Osteocyte (in vitro differentiated cells): ENCODE measurements around the gene CASZ1. TPM values are rescaled to one million over a fixed set of nuclear protein-coding genes. Genes with fewer than 3 reads are reported as not detected.

ENCODE experiments used
- DNase-seq: peaks from one replicate; pipeline ENCODE4 v3.0.0; 2021; ENCODE audit warnings: mixed read lengths; ENCODE audit not compliant: unreplicated experiment; ENCODE audit errors: extremely low spot score
- H3K27ac Mint-ChIP-seq: one replicate; pipeline ENCODE4 v1.8.0; 2021; ENCODE audit warnings: mild to moderate bottlenecking, mixed read lengths; ENCODE audit not compliant: unreplicated experiment
- H3K27me3 Mint-ChIP-seq: one replicate; pipeline ENCODE4 v1.8.0; 2021; ENCODE audit warnings: mixed read lengths; ENCODE audit not compliant: unreplicated experiment
- H3K36me3 Mint-ChIP-seq: one replicate; pipeline ENCODE4 v1.8.0; 2021; ENCODE audit warnings: mixed read lengths; ENCODE audit not compliant: unreplicated experiment
- H3K4me1 Mint-ChIP-seq: one replicate; pipeline ENCODE4 v1.8.0; 2021; ENCODE audit warnings: mixed read lengths; ENCODE audit not compliant: unreplicated experiment
- H3K4me3 Mint-ChIP-seq: one replicate; pipeline ENCODE4 v1.8.0; 2021; ENCODE audit warnings: mild to moderate bottlenecking, moderate library complexity, mixed read lengths; ENCODE audit not compliant: unreplicated experiment
- H3K9me3 Mint-ChIP-seq: one replicate; pipeline ENCODE4 v1.8.0; 2021; ENCODE audit warnings: mixed read lengths; ENCODE audit not compliant: unreplicated experiment
- CTCF ChIP-seq: fragments of 200-600 bp; sonication (generic); IDR thresholded peaks from 2 replicates; pipeline ENCODE4 v1.5.0; 2021; ENCODE audit warnings: antibody characterized with exemption, mild to moderate bottlenecking, moderate library complexity
- total RNA-seq: library from RNA; stranded (reverse); gene quantifications from 2 replicates; pipeline ENCODE4 v1.2.1, GENCODE V29; 2021

The CASZ1 gene
- total RNA-seq, 1 donor from 2014 or later: 1.2 TPM

- H3K27ac Mint-ChIP-seq: no peak overlapping the region
- TF ChIP-seq CTCF: no peak
- H3K4me1 Mint-ChIP-seq: no peaks in the 10 kb centered on the region
- no peaks in the 10 kb centered on the region for H3K27me3 Mint-ChIP-seq
- H3K9me3 Mint-ChIP-seq: no peaks in the 10 kb centered on the region
- no peak for DNase-seq
- H3K4me3 Mint-ChIP-seq: no peak overlapping the region
- H3K36me3 Mint-ChIP-seq: no peaks in the 10 kb centered on the region
Measured at GRCh38 chr1:10657088-10657847, 139.2 kb downstream of the CASZ1 start.

- Mint-ChIP-seq H3K36me3 (no peaks in the 10 kb centered on the region), H3K9me3 (no peaks in the 10 kb centered on the region), H3K27me3 (no peaks in the 10 kb centered on the region), H3K4me1 (peaks cover 1% of the 10 kb centered on the region), H3K4me3 (no peak overlapping the region), H3K27ac (no peak overlapping the region)
- no peak for TF ChIP-seq CTCF
- DNase-seq: no peak
Measured at GRCh38 chr1:10656431-10656830, 140.0 kb downstream of the CASZ1 start.

GRCh38 chr1:10655002-10655401 is 141.4 kb downstream of the CASZ1 start:
- Mint-ChIP-seq H3K4me1 (peaks cover 3% of the 10 kb centered on the region), H3K36me3 (no peaks in the 10 kb centered on the region), H3K4me3 (no peak overlapping the region), H3K9me3 (no peaks in the 10 kb centered on the region), H3K27ac (no peak overlapping the region), H3K27me3 (no peaks in the 10 kb centered on the region)
- TF ChIP-seq CTCF: no peak
- no peak for DNase-seq

- no peak for DNase-seq
- Mint-ChIP-seq H3K4me3 (no peak overlapping the region), H3K9me3 (no peaks in the 10 kb centered on the region), H3K4me1 (peaks cover 5% of the 10 kb centered on the region), H3K36me3 (no peaks in the 10 kb centered on the region), H3K27ac (no peak overlapping the region), H3K27me3 (no peaks in the 10 kb centered on the region)
- TF ChIP-seq CTCF: no peak
Measured at GRCh38 chr1:10653370-10654125, 142.9 kb downstream of the CASZ1 start.

- no peaks in the 10 kb centered on the region for H3K27me3 Mint-ChIP-seq
- H3K4me1 Mint-ChIP-seq: peaks cover 5% of the 10 kb centered on the region
- no peak for DNase-seq
- H3K36me3 Mint-ChIP-seq: no peaks in the 10 kb centered on the region
- TF ChIP-seq CTCF: no peak
- no peak overlapping the region for H3K4me3 Mint-ChIP-seq
- no peaks in the 10 kb centered on the region for H3K9me3 Mint-ChIP-seq
- H3K27ac Mint-ChIP-seq: no peak overlapping the region
Measured at GRCh38 chr1:10652626-10653025, 143.8 kb downstream of the CASZ1 start.
